ENCODE data around the gene CCDC6.
"Not testable (repeated sequence)": the region's sequence is repeated elsewhere in the genome, so short reads cannot be mapped to it uniquely, and the experiment has no call there.

The CCDC6 gene

GRCh38 chr10:59805014-59805413, 101.3 kb downstream of the CCDC6 start:
- no peak for DNase-seq

GRCh38 chr10:59804220-59804619, 102.1 kb downstream of the CCDC6 start:
- DNase-seq = no peak

GRCh38 chr10:59803714-59804113, 102.6 kb downstream of the CCDC6 start:
- no peak for DNase-seq

GRCh38 chr10:59801171-59801570, 105.2 kb downstream of the CCDC6 start:
- DNase-seq = no peak

- no peak for DNase-seq
These were observed 106.9 kb downstream of the CCDC6 start for GRCh38 chr10:59799421-59799820.

GRCh38 chr10:59793919-59794318, 112.4 kb downstream of the CCDC6 start:
- DNase-seq = no peak

GRCh38 chr10:59792812-59793211, 113.5 kb downstream of the CCDC6 start:
- no peak for DNase-seq

- no peak for DNase-seq
These were observed 114.8 kb downstream of the CCDC6 start for GRCh38 chr10:59791601-59792000.

GRCh38 chr10:59790080-59790479, 116.3 kb downstream of the CCDC6 start:
- not testable (repeated sequence) for DNase-seq

GRCh38 chr10:59788914-59789313, 117.4 kb downstream of the CCDC6 start:
- DNase-seq = not testable (repeated sequence)

GRCh38 chr10:59787032-59787431, 119.3 kb downstream of the CCDC6 start:
- DNase-seq = not testable (repeated sequence)

- not testable (repeated sequence) for DNase-seq
These were observed 120.9 kb downstream of the CCDC6 start for GRCh38 chr10:59785476-59785875.

- no peak for DNase-seq
These were observed 124.8 kb downstream of the CCDC6 start for GRCh38 chr10:59781511-59781910.

GRCh38 chr10:59779756-59780533, 126.4 kb downstream of the CCDC6 start:
- DNase-seq = no peak

- DNase-seq = no peak
These were observed 131.9 kb downstream of the CCDC6 start for GRCh38 chr10:59774451-59774850.

GRCh38 chr10:59773088-59773487, 133.3 kb downstream of the CCDC6 start:
- no peak for DNase-seq

- DNase-seq = no peak
These were observed 135.1 kb downstream of the CCDC6 start for GRCh38 chr10:59771162-59771807.

- DNase-seq = no peak
These were observed 135.7 kb downstream of the CCDC6 start for GRCh38 chr10:59770689-59771088.

- DNase-seq = no peak
These were observed 143.9 kb downstream of the CCDC6 start for GRCh38 chr10:59762505-59762904.

- no peak for DNase-seq
These were observed 148.4 kb downstream of the CCDC6 start for GRCh38 chr10:59757966-59758365.

GRCh38 chr10:59754951-59755350, 151.4 kb downstream of the CCDC6 start:
- DNase-seq = no peak

GRCh38 chr10:59753267-59753666, 153.1 kb downstream of the CCDC6 start, which contains the start of gene MRLN:
MRLN (minus strand) TSS chr10:59753455.
- DNase-seq = no peak

- no peak for DNase-seq
These were observed 153.9 kb downstream of the CCDC6 start for GRCh38 chr10:59752278-59752940.

Data from CD4-positive, alpha-beta T cell treated with Interleukin-6 for 4 hours (primary cell).